Neural progenitor cell (in vitro differentiated cells): ENCODE data around the gene CXCL17. TPM values are rescaled to one million over a fixed set of nuclear protein-coding genes. Genes with fewer than 3 reads are reported as not detected.

Experiments
- DNase-seq: peaks from one replicate; pipeline ENCODE4 v3.0.0-alpha.2; 2016; ENCODE audit warnings: low spot score
- H2AFZ ChIP-seq: fragments of 200-600 bp; sonication (generic); replicated peaks from 2 replicates; pipeline ENCODE4 v1.6.1; 2016; ENCODE audit warnings: antibody characterized with exemption
- H3F3A ChIP-seq: fragments of 200-600 bp; sonication (generic); 2 replicates; pipeline ENCODE4 v1.6.1; 2016; ENCODE audit warnings: antibody characterized with exemption, low read depth
- H3K27ac ChIP-seq: fragments of 200-600 bp; sonication (generic); 2 replicates; pipeline ENCODE4 v1.5.1; 2016; ENCODE audit warnings: mild to moderate bottlenecking
- H3K27me3 ChIP-seq: fragments of 200-600 bp; sonication (generic); 2 replicates; pipeline ENCODE4 v1.6.1; 2016; ENCODE audit warnings: mild to moderate bottlenecking, moderate library complexity
- H3K36me3 ChIP-seq: fragments of 200-600 bp; sonication (generic); 2 replicates; pipeline ENCODE4 v1.5.1; 2016
- H3K4me1 ChIP-seq: fragments of 200-600 bp; sonication (generic); 2 replicates; pipeline ENCODE4 v1.6.1; 2016; ENCODE audit warnings: mixed run types
- H3K4me2 ChIP-seq: fragments of 200-600 bp; sonication (generic); 2 replicates; pipeline ENCODE4 v1.6.1; 2016
- H3K4me3 ChIP-seq: fragments of 200-600 bp; sonication (generic); 2 replicates; pipeline ENCODE4 v1.5.1; 2016
- H3K79me2 ChIP-seq: fragments of 200-600 bp; sonication (generic); 2 replicates; pipeline ENCODE4 v1.6.1; 2016; ENCODE audit warnings: low read depth
- H3K9ac ChIP-seq: fragments of 200-600 bp; sonication (generic); 2 replicates; pipeline ENCODE4 v1.6.1; 2016
- H3K9me3 ChIP-seq: fragments of 200-600 bp; sonication (generic); 2 replicates; pipeline ENCODE4 v1.5.1; 2016; ENCODE audit warnings: low read depth
- H4K20me1 ChIP-seq: fragments of 200-600 bp; sonication (generic); 2 replicates; pipeline ENCODE4 v1.6.1; 2016; ENCODE audit warnings: low read depth
- H3K27ac Mint-ChIP-seq: 3 replicates; pipeline ENCODE4 v1.8.0; 2021; ENCODE audit warnings: mixed read lengths
- H3K27me3 Mint-ChIP-seq: 2 replicates; pipeline ENCODE4 v1.8.0; 2022; ENCODE audit warnings: low read depth, mild to moderate bottlenecking, inconsistent platforms, moderate library complexity, mixed read lengths; ENCODE audit not compliant: insufficient read depth
- H3K36me3 Mint-ChIP-seq: 3 replicates; pipeline ENCODE4 v1.8.0; 2021; ENCODE audit warnings: mixed read lengths
- H3K4me1 Mint-ChIP-seq: 3 replicates; pipeline ENCODE4 v1.8.0; 2021; ENCODE audit warnings: mixed read lengths
- H3K4me3 Mint-ChIP-seq: 3 replicates; pipeline ENCODE4 v1.8.0; 2021; ENCODE audit warnings: mild to moderate bottlenecking, moderate library complexity, mixed read lengths
- H3K9me3 Mint-ChIP-seq: 3 replicates; pipeline ENCODE4 v1.8.0; 2020; ENCODE audit warnings: mixed read lengths
- EZH2 ChIP-seq: fragments of 200-600 bp; sonication (generic); IDR thresholded peaks from 2 replicates; pipeline ENCODE4 v1.6.1; 2017; ENCODE audit warnings: antibody characterized with exemption, mild to moderate bottlenecking, moderate library complexity
- EZH2phosphoT487 ChIP-seq: fragments of 200-600 bp; sonication (generic); IDR thresholded peaks from 2 replicates; pipeline ENCODE4 v1.6.1; 2017; ENCODE audit warnings: antibody characterized with exemption
- total RNA-seq: library from RNA; depleted of rRNA; stranded (reverse); fragments of >200 nt; gene quantifications from 2 replicates; pipeline ENCODE4 v1.2.3, GENCODE V29; 2015; ENCODE audit warnings: low replicate concordance
- TF ChIP-seq, protein P1 (sequence below): fragments of 200-600 bp; sonication (generic); IDR thresholded peaks from 2 replicates; pipeline ENCODE4 v1.5.1; 2017; ENCODE audit warnings: antibody characterized with exemption, mild to moderate bottlenecking

CXCL17 gene
- total RNA-seq, 1 donor from 2014 or later = not detected

- Histone ChIP-seq H3F3A (peaks cover 12% of the 10 kb centered on the region), H4K20me1 (no peaks in the 10 kb centered on the region), H3K4me1 (peaks cover 19% of the 10 kb centered on the region), H3K9me3 (no peaks in the 10 kb centered on the region), H3K36me3 (no peaks in the 10 kb centered on the region), H3K9ac (no peak overlapping the region), H3K27ac (no peak overlapping the region), H3K27me3 (no peaks in the 10 kb centered on the region), H3K4me2 (no peak overlapping the region), H3K4me3 (no peak overlapping the region), H3K79me2 (no peaks in the 10 kb centered on the region), H2AFZ (no peak overlapping the region)
- Mint-ChIP-seq H3K36me3 (no peaks in the 10 kb centered on the region), H3K27me3 (peaks cover 2% of the 10 kb centered on the region), H3K4me1 (peaks cover 6% of the 10 kb centered on the region), H3K27ac (no peak overlapping the region), H3K4me3 (no peak overlapping the region), H3K9me3 (no peaks in the 10 kb centered on the region)
- no peak for DNase-seq
- no peak for TF ChIP-seq EZH2phosphoT487
- no peak for TF ChIP-seq EZH2
- TF ChIP-seq, protein P1, sequence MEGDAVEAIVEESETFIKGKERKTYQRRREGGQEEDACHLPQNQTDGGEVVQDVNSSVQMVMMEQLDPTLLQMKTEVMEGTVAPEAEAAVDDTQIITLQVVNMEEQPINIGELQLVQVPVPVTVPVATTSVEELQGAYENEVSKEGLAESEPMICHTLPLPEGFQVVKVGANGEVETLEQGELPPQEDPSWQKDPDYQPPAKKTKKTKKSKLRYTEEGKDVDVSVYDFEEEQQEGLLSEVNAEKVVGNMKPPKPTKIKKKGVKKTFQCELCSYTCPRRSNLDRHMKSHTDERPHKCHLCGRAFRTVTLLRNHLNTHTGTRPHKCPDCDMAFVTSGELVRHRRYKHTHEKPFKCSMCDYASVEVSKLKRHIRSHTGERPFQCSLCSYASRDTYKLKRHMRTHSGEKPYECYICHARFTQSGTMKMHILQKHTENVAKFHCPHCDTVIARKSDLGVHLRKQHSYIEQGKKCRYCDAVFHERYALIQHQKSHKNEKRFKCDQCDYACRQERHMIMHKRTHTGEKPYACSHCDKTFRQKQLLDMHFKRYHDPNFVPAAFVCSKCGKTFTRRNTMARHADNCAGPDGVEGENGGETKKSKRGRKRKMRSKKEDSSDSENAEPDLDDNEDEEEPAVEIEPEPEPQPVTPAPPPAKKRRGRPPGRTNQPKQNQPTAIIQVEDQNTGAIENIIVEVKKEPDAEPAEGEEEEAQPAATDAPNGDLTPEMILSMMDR = no peak
These were observed 36.1 kb upstream of the CXCL17 start for GRCh38 chr19:42478765-42479311.

GRCh38 chr19:42477933-42478332 lies 35.2 kb upstream of the CXCL17 start:
- no peak overlapping the region for H3K9ac ChIP-seq
- TF ChIP-seq EZH2phosphoT487 = no peak
- TF ChIP-seq, protein P1 = no peak
- TF ChIP-seq EZH2 = no peak
- no peaks in the 10 kb centered on the region for H3K9me3 ChIP-seq
- Mint-ChIP-seq H3K27me3 (peaks cover 2% of the 10 kb centered on the region), H3K9me3 (no peaks in the 10 kb centered on the region), H3K4me1 (peaks cover 10% of the 10 kb centered on the region), H3K36me3 (no peaks in the 10 kb centered on the region), H3K4me3 (no peak overlapping the region), H3K27ac (no peak overlapping the region)
- H3K27ac ChIP-seq = no peak overlapping the region
- H3K4me2 ChIP-seq = no peak overlapping the region
- H3F3A ChIP-seq = peaks cover 20% of the 10 kb centered on the region
- no peaks in the 10 kb centered on the region for H4K20me1 ChIP-seq
- no peaks in the 10 kb centered on the region for H3K27me3 ChIP-seq
- no peak overlapping the region for H2AFZ ChIP-seq
- H3K79me2 ChIP-seq = no peaks in the 10 kb centered on the region
- H3K4me1 ChIP-seq = peaks cover 20% of the 10 kb centered on the region
- DNase-seq = no peak
- H3K4me3 ChIP-seq = no peak overlapping the region
- H3K36me3 ChIP-seq = no peaks in the 10 kb centered on the region

DNA sequence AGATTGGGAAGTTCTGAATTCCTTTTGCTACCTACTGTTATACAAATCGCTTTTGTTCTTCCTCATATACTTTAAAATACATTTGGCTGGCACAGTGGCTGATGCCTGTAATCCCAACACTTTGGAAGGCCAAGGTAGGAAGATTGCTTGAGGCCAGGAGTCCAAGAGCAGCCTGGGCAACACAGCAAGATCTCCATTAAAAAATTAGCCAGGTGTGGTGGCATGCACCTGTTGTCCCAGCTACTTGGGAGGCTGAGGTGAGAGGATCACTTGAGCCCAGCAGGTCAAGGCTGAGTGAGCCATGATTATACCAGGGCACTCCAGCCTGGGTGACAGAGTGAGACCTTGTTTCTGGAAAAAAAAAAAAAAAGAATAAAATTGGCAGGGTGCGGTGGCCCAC lies 34.4 kb upstream of the CXCL17 start:
- Histone ChIP-seq H3K4me3 (no peak overlapping the region), H3K4me2 (no peak overlapping the region), H3K9me3 (no peaks in the 10 kb centered on the region), H3K27ac (no peak overlapping the region), H2AFZ (no peak overlapping the region), H3K27me3 (no peaks in the 10 kb centered on the region), H4K20me1 (no peaks in the 10 kb centered on the region), H3K36me3 (no peaks in the 10 kb centered on the region), H3F3A (peaks cover 27% of the 10 kb centered on the region), H3K9ac (no peak overlapping the region), H3K4me1 (peaks cover 20% of the 10 kb centered on the region), H3K79me2 (no peaks in the 10 kb centered on the region)
- H3K4me3 Mint-ChIP-seq = no peak overlapping the region
- H3K4me1 Mint-ChIP-seq = peaks cover 12% of the 10 kb centered on the region
- no peak overlapping the region for H3K27ac Mint-ChIP-seq
- peaks cover 2% of the 10 kb centered on the region for H3K27me3 Mint-ChIP-seq
- H3K9me3 Mint-ChIP-seq = no peaks in the 10 kb centered on the region
- TF ChIP-seq EZH2 (no peak), EZH2phosphoT487 (no peak)
- TF ChIP-seq, protein P1 = no peak
- no peaks in the 10 kb centered on the region for H3K36me3 Mint-ChIP-seq
- DNase-seq = no peak
